Measurements from ENCODE around the gene SVEP1.

The SVEP1 gene

DNA sequence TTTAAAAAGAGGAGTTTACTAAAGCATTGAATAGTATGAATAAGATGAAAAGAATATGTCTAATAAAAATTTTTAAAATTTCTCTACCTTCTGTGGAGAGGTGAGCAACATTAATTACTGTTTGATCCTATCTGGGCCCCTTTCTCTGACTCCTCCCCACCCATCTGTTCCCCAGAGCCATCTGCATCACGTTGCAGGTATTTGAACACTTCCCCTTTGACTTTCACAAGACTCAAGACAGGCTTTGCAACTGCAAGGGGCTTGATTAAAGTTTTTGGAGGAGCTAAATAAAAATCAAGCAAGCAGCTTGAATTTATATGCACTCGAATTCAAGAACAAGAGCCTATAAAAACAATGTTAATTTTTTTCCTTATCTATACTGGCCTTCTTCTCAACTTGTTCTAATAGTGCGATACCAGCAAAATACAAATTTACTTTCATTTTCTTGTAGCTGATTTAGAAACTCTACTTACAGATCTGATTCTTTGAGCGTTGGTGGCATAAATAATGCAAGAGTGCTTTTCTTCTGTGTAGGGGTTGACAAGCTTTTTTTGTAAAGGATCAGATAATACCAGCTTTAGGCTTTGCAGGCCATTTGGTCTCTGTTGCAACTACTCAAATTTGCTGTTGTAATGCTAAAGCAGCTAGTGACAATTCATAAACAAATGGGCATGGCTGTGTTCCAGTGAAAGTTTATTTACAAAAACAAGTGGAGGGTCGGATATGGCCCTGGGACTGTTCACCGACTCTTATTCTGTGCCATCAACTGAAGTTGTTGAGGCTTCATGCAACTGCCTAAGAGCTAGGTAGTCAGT, 263.1 kb downstream of the SVEP1 start:
- DNase-seq = no peak

Measured in effector CD4-positive, alpha-beta T cell (primary cell).